Adrenal gland (tissue), 12 donors: Measurements from ENCODE around the gene SPAG4. TPM values are rescaled to one million over a fixed set of nuclear protein-coding genes. Genes with fewer than 3 reads are reported as not detected.

Source experiments
- DNase-seq, 7 donors: peaks; one replicate each; pipeline ENCODE4 v3.0.0-alpha.2; 2019 to 2020
- H3K27ac ChIP-seq, 5 donors: fragments of 200-600 bp; sonication (generic) in 4 of 5; 1 replicate in 3 of 5; 2 replicates in 2 of 5; pipeline versions ENCODE4 v1.5.1 to v1.8.0; 2016 to 2020; ENCODE audit warnings: mild to moderate bottlenecking in 1 of 5
- H3K27me3 ChIP-seq: fragments of 200-600 bp; 2 replicates; pipeline ENCODE4 v1.8.0; 2021
- H3K36me3 ChIP-seq, 2 donors: fragments of 200-600 bp; replicated peaks in 1 of 2; 1 replicate in 1 of 2; 2 replicates in 1 of 2; pipeline versions ENCODE4 v1.5.1 to v1.8.0; 2018 to 2022
- H3K4me1 ChIP-seq, 2 donors: fragments of 200-600 bp; replicated peaks in 1 of 2; 1 replicate in 1 of 2; 2 replicates in 1 of 2; pipeline versions ENCODE4 v1.5.1 to v1.8.0; 2018 to 2021
- H3K4me3 ChIP-seq, 4 donors: fragments of 200-600 bp; sonication (generic) in 3 of 4; one replicate each; pipeline ENCODE4 v1.5.1; 2016 to 2018
- H3K9me3 ChIP-seq, 3 donors: fragments of 200-600 bp; sonication (generic) in 1 of 3; replicated peaks in 1 of 3; 1 replicate in 2 of 3; 2 replicates in 1 of 3; pipeline versions ENCODE4 v1.5.1 to v1.8.0; 2016 to 2021
- POLR2A ChIP-seq, 2 donors: fragments of 450-650 bp; IDR thresholded peaks; one replicate each; pipeline ENCODE4 v1.6.1; 2017; ENCODE audit warnings: antibody characterized with exemption in 2 of 2, mild to moderate bottlenecking in 2 of 2, moderate library complexity in 1 of 2
- WGBS, 4 donors: extraction: QIAGEN DNeasy Blood & Tissue Kit in 2 of 4; methylation state at CpG; one replicate each; pipeline versions ENCODE4 v1.1.5 to v1.1.7; 2013 to 2017; 5-methylcytosine and 5-hydroxymethylcytosine counted together
- intact Hi-C, 2 donors: fragments of 100-400 bp; cut with DNase I; formaldehyde crosslinking; loops; one replicate each; pipeline versions ENCODE4 v1.14.1 to v1.15.0; 2022 to 2023
- polyA plus RNA-seq, 3 donors: library from polyadenylated mRNA; stranded (reverse); fragments of 200-250 nt in 2 of 3; fragments of 350-450 nt in 1 of 3; fragmentation: Illumina TruSeq in 1 of 3; extraction: RNeasy Lipid Tissue Mini Kit (QIAGEN cat#74804) in 1 of 3; gene quantifications; one replicate each; pipeline ENCODE4 v1.2.3, GENCODE V29; 2013 to 2014
- total RNA-seq, 9 donors: library from RNA; depleted of rRNA in 4 of 9; stranded (reverse); fragments of >200 nt in 4 of 9; fragments of 120-200 nt in 1 of 9; fragmentation: NEBNext Ultra II Directional in 1 of 9; extraction: Animal tissue kit (Norgen Biotek cat#: 25700) in 1 of 9; gene quantifications; one replicate each; pipeline versions ENCODE4 v1.1.0 to v1.2.4, GENCODE V29; 2013 to 2023
- TF ChIP-seq, protein P1 (sequence below), 6 experiments: fragments of 450-650 bp in 4 of 6; fragments of 200-600 bp in 2 of 6; sonication (generic) in 1 of 6; IDR thresholded peaks; 1 replicate in 5 of 6; 2 replicates in 1 of 6; pipeline versions ENCODE4 v1.5.1 to v1.8.0; 2016 to 2021; ENCODE audit warnings: antibody characterized with exemption in 6 of 6, mild to moderate bottlenecking in 2 of 6, moderate library complexity in 1 of 6
- donor health status: healthy with polysubstance abuse.
- donor health status: Bipolar disorder and iron deficiency.
- donor health status: DM: yes; HTN: yes; CAD: no.
- donor health status: DM: no; HTN: no; CAD: no.
- donor health status: DM: no; HTN: no; CAD: no.
- donor health status: DM: yes; HTN: yes; CAD: no.

The SPAG4 gene
- total and polyA plus RNA-seq, 12 donors: 2.7 to 32.0 (median 13.4) TPM

GRCh38 chr20:35572838-35573237 lies 42.8 kb upstream of the SPAG4 start:
- no peaks in the 10 kb centered on the region for H3K27me3 ChIP-seq
- H3K4me3 ChIP-seq: no peak overlapping the region
- intact Hi-C loops: no loop called here
- no peaks in the 10 kb centered on the region for H3K36me3 ChIP-seq
- WGBS, 4 donors: 92 to 98% (median 95%) methylated on average over 4 of the region's 4 CpGs
- no peaks in the 10 kb centered on the region for H3K4me1 ChIP-seq
- DNase-seq: no peak
- H3K9me3 ChIP-seq: no peaks in the 10 kb centered on the region
- TF ChIP-seq, protein P1, sequence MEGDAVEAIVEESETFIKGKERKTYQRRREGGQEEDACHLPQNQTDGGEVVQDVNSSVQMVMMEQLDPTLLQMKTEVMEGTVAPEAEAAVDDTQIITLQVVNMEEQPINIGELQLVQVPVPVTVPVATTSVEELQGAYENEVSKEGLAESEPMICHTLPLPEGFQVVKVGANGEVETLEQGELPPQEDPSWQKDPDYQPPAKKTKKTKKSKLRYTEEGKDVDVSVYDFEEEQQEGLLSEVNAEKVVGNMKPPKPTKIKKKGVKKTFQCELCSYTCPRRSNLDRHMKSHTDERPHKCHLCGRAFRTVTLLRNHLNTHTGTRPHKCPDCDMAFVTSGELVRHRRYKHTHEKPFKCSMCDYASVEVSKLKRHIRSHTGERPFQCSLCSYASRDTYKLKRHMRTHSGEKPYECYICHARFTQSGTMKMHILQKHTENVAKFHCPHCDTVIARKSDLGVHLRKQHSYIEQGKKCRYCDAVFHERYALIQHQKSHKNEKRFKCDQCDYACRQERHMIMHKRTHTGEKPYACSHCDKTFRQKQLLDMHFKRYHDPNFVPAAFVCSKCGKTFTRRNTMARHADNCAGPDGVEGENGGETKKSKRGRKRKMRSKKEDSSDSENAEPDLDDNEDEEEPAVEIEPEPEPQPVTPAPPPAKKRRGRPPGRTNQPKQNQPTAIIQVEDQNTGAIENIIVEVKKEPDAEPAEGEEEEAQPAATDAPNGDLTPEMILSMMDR (IDR thresholded peaks at IDR 0.05): no peak
- no peak for TF ChIP-seq POLR2A (IDR thresholded peaks at IDR 0.05)
- no peak overlapping the region for H3K27ac ChIP-seq

GRCh38 chr20:35575958-35576357 lies 39.7 kb upstream of the SPAG4 start:
- no peak overlapping the region for H3K27ac ChIP-seq
- DNase-seq: no peak
- no peak overlapping the region for H3K4me3 ChIP-seq
- no peaks in the 10 kb centered on the region for H3K9me3 ChIP-seq
- H3K4me1 ChIP-seq: no peaks in the 10 kb centered on the region
- WGBS, 4 donors: 70 to 84% (median 81%) methylated on average over 2 to 4 of the region's 4 CpGs
- intact Hi-C loops: no loop called here
- TF ChIP-seq, protein P1 (IDR thresholded peaks at IDR 0.05): no peak
- TF ChIP-seq POLR2A (IDR thresholded peaks at IDR 0.05): no peak
- no peaks in the 10 kb centered on the region for H3K36me3 ChIP-seq
- H3K27me3 ChIP-seq: no peaks in the 10 kb centered on the region

- H3K4me1 ChIP-seq: no peaks in the 10 kb centered on the region
- H3K36me3 ChIP-seq: no peaks in the 10 kb centered on the region
- no peak overlapping the region for H3K4me3 ChIP-seq
- TF ChIP-seq POLR2A (IDR thresholded peaks at IDR 0.05): no peak
- TF ChIP-seq, protein P1 (IDR thresholded peaks at IDR 0.05): no peak
- H3K27me3 ChIP-seq: no peaks in the 10 kb centered on the region
- WGBS, 4 donors: 68 to 88% (median 72%) methylated on average over 3 of the region's 3 CpGs
- intact Hi-C loops: no loop called here
- DNase-seq: no peak
- H3K9me3 ChIP-seq: no peaks in the 10 kb centered on the region
- H3K27ac ChIP-seq: no peak overlapping the region
Measured at GRCh38 chr20:35576816-35577215, 38.8 kb upstream of the SPAG4 start.

DNA sequence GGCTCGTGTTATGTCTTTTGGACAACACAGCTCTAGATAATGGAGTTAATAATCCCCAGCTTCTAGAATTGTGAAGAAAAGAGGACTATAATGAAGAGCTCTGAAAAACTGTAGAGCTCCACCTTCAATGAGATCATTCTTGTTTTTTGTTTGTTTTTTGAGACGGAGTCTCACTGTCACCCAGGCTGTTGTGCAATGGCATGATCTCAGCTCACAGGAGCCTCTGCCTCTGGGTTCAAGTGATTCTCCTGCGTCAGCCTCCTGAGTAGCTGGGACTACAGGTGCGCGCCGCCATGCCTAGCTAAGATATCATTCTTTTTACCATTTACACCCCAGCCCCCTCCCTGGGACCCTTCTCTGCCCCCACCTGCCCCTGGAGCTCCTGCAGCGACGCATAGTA lies 37.2 kb upstream of the SPAG4 start:
- TF ChIP-seq POLR2A (IDR thresholded peaks at IDR 0.05): no peak
- TF ChIP-seq, protein P1 (IDR thresholded peaks at IDR 0.05): no peak
- Histone ChIP-seq H3K27ac (no peak overlapping the region), H3K4me1 (no peaks in the 10 kb centered on the region), H3K27me3 (no peaks in the 10 kb centered on the region), H3K36me3 (no peaks in the 10 kb centered on the region), H3K9me3 (no peaks in the 10 kb centered on the region), H3K4me3 (no peak overlapping the region)
- DNase-seq: no peak
- 87 to 92% (median 88%) methylated on average over 8 of the region's 8 CpGs for WGBS, 4 donors
- intact Hi-C loops: no loop called here
